HEK293 (cell line): Measurements from ENCODE around the gene PNLDC1.
"Not testable (repeated sequence)": the region's sequence is repeated elsewhere in the genome, so short reads cannot be mapped to it uniquely, and the experiment has no call there.

ENCODE experiments used
- CTCF ChIA-PET: fragments of 350-600 bp; formaldehyde crosslinking; extraction: SDS; loops from one replicate; lab custom pipeline; 2021; ENCODE audit warnings: antibody characterized with exemption; lab: Yijun Ruan, JAX
- POLR2A ChIA-PET: fragments of 300-600 bp; formaldehyde crosslinking; extraction: SDS; loops from one replicate; lab custom pipeline; 2020; ENCODE audit warnings: antibody characterized with exemption, inconsistent platforms; lab: Yijun Ruan, JAX
- H3K27ac ChIP-seq: fragments of 200-500 bp; sonication (Bioruptor generic); 2 replicates; pipeline ENCODE4 v1.5.1; 2014; ENCODE audit warnings: low read depth, low read length, control low read depth, inconsistent platforms; ENCODE audit errors: extremely low read depth
- H3K36me3 ChIP-seq, 2 experiments: fragments of 200-500 bp in 1 of 2; sonication (Bioruptor generic) in 1 of 2; 1 replicate in 1 of 2; 2 replicates in 1 of 2; pipeline ENCODE4 v1.5.1; 2014 to 2017; ENCODE audit warnings: inconsistent platforms in 2 of 2, low read length in 2 of 2; ENCODE audit not compliant: control insufficient read depth in 2 of 2, insufficient read depth in 1 of 2
- H3K4me1 ChIP-seq: fragments of 200-500 bp; sonication (Bioruptor generic); 2 replicates; pipeline ENCODE4 v1.5.1; 2014; ENCODE audit warnings: mild to moderate bottlenecking, low read length, inconsistent platforms; ENCODE audit not compliant: control insufficient read depth, insufficient read depth
- H3K4me3 ChIP-seq: 2 replicates; pipeline ENCODE4 v1.5.1; 2011; ENCODE audit warnings: low read depth, mild to moderate bottlenecking, control low read depth, low read length, moderate library complexity
- H3K9me3 ChIP-seq: fragments of 200-500 bp; sonication (Bioruptor generic); 2 replicates; pipeline ENCODE4 v1.5.1; 2014; ENCODE audit warnings: low read depth, low read length, inconsistent platforms; ENCODE audit not compliant: control insufficient read depth, insufficient read depth
- EGR2 ChIP-seq: fragments of 450-650 bp; formaldehyde crosslinking; IDR thresholded peaks from 2 replicates; pipeline ENCODE4 v1.5.1; 2016; ENCODE audit warnings: low read depth, missing biosample characterization, missing genetic modification characterization
- KLF9 ChIP-seq: fragments of 450-650 bp; formaldehyde crosslinking; IDR thresholded peaks from 2 replicates; pipeline ENCODE4 v1.5.1; 2016; ENCODE audit warnings: missing biosample characterization, missing genetic modification characterization, low read depth
- SCRT1 ChIP-seq: fragments of 450-650 bp; formaldehyde crosslinking; IDR thresholded peaks from 2 replicates; pipeline ENCODE4 v1.5.1; 2016; ENCODE audit warnings: missing biosample characterization, missing genetic modification characterization, borderline replicate concordance
- SETDB1 ChIP-seq: IDR thresholded peaks from one replicate; pipeline ENCODE4 v1.6.1; 2017; ENCODE audit warnings: mild to moderate bottlenecking, low read length, moderate library complexity, mixed read lengths; ENCODE audit not compliant: insufficient read length
- ZBTB20 ChIP-seq: fragments of 450-650 bp; formaldehyde crosslinking; IDR thresholded peaks from 2 replicates; pipeline ENCODE4 v1.5.1; 2016; ENCODE audit warnings: missing biosample characterization, missing genetic modification characterization
- ZNF121 ChIP-seq: fragments of 450-650 bp; formaldehyde crosslinking; IDR thresholded peaks from 2 replicates; pipeline ENCODE4 v1.5.1; 2016; ENCODE audit warnings: missing biosample characterization, missing genetic modification characterization
- ZNF157 ChIP-seq: fragments of 450-650 bp; formaldehyde crosslinking; IDR thresholded peaks from 2 replicates; pipeline ENCODE4 v1.5.1; 2016; ENCODE audit warnings: missing biosample characterization, missing genetic modification characterization
- ZNF174 ChIP-seq: fragments of 450-650 bp; formaldehyde crosslinking; IDR thresholded peaks from 2 replicates; pipeline ENCODE4 v1.5.0; 2017; ENCODE audit warnings: missing biosample characterization, mild to moderate bottlenecking, missing genetic modification characterization
- ZNF2 ChIP-seq: fragments of 450-650 bp; formaldehyde crosslinking; IDR thresholded peaks from 2 replicates; pipeline ENCODE4 v1.5.1; 2016; ENCODE audit warnings: missing biosample characterization, missing genetic modification characterization
- ZNF211 ChIP-seq: fragments of 450-650 bp; formaldehyde crosslinking; IDR thresholded peaks from 2 replicates; pipeline ENCODE4 v1.5.1; 2016; ENCODE audit warnings: low read depth, missing biosample characterization, missing genetic modification characterization
- ZNF433 ChIP-seq: fragments of 450-650 bp; formaldehyde crosslinking; IDR thresholded peaks from 2 replicates; pipeline ENCODE4 v1.5.1; 2016; ENCODE audit warnings: missing biosample characterization, missing genetic modification characterization, low read depth
- ZNF610 ChIP-seq: fragments of 450-650 bp; formaldehyde crosslinking; IDR thresholded peaks from 2 replicates; pipeline ENCODE4 v1.5.1; 2016; ENCODE audit warnings: missing biosample characterization, missing genetic modification characterization, borderline replicate concordance
- ZNF629 ChIP-seq: fragments of 450-650 bp; formaldehyde crosslinking; IDR thresholded peaks from 2 replicates; pipeline ENCODE4 v1.5.1; 2017; ENCODE audit warnings: missing biosample characterization, missing genetic modification characterization
- ZNF654 ChIP-seq: fragments of 450-650 bp; formaldehyde crosslinking; IDR thresholded peaks from 2 replicates; pipeline ENCODE4 v1.5.1; 2016; ENCODE audit warnings: low read depth, missing biosample characterization, missing genetic modification characterization
- ZNF660 ChIP-seq: fragments of 450-650 bp; IDR thresholded peaks from 2 replicates; pipeline ENCODE4 v1.5.1; 2018; ENCODE audit warnings: missing biosample characterization, mild to moderate bottlenecking, missing genetic modification characterization
- ZNF792 ChIP-seq: fragments of 450-650 bp; formaldehyde crosslinking; IDR thresholded peaks from 2 replicates; pipeline ENCODE4 v1.5.1; 2016; ENCODE audit warnings: missing biosample characterization, missing genetic modification characterization
- ZNF843 ChIP-seq: fragments of 450-650 bp; formaldehyde crosslinking; IDR thresholded peaks from 2 replicates; pipeline ENCODE4 v1.5.1; 2016; ENCODE audit warnings: missing biosample characterization, missing genetic modification characterization
- TF ChIP-seq, protein P1 (sequence below): fragments of 450-650 bp; formaldehyde crosslinking; IDR thresholded peaks from 2 replicates; pipeline ENCODE4 v1.5.1; 2016; ENCODE audit warnings: missing biosample characterization, missing genetic modification characterization
- TF ChIP-seq, protein P2 (sequence below): fragments of 450-650 bp; formaldehyde crosslinking; IDR thresholded peaks from 2 replicates; pipeline ENCODE4 v1.5.1; 2016; ENCODE audit warnings: missing biosample characterization, missing genetic modification characterization, low read depth
- TF ChIP-seq, protein P3 (sequence below): fragments of 450-650 bp; formaldehyde crosslinking; IDR thresholded peaks from 2 replicates; pipeline ENCODE4 v1.5.1; 2016; ENCODE audit warnings: missing biosample characterization, missing genetic modification characterization

Gene PNLDC1

DNA sequence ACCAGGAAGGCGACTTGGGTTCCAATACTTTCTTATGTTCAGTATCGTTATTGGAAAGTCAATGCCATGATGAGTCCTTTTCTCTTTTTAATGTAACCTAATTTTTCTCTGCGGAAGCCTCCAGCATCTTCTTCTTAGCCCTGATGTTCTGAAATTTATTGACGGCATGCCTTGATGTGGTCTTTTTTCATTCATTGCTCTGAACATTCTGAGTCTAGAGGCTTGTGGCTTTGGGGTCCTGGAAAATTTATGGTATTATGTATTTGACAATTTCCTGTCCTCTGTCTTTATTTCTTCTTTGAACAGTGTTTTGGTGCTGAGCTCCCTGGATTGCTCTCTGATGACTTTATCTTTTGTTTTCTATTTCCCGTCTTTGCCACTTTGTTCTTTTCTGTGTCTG lies 62.0 kb downstream of the PNLDC1 start (continued):
- no peak for TF ChIP-seq SETDB1
- TF ChIP-seq ZNF157 (tag by site-specific recombination), result no peak
- TF ChIP-seq, protein P1, sequence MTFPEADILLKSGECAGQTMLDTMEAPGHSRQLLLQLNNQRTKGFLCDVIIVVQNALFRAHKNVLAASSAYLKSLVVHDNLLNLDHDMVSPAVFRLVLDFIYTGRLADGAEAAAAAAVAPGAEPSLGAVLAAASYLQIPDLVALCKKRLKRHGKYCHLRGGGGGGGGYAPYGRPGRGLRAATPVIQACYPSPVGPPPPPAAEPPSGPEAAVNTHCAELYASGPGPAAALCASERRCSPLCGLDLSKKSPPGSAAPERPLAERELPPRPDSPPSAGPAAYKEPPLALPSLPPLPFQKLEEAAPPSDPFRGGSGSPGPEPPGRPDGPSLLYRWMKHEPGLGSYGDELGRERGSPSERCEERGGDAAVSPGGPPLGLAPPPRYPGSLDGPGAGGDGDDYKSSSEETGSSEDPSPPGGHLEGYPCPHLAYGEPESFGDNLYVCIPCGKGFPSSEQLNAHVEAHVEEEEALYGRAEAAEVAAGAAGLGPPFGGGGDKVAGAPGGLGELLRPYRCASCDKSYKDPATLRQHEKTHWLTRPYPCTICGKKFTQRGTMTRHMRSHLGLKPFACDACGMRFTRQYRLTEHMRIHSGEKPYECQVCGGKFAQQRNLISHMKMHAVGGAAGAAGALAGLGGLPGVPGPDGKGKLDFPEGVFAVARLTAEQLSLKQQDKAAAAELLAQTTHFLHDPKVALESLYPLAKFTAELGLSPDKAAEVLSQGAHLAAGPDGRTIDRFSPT (tag by site-specific recombination), result no peak
- TF ChIP-seq, protein P2, sequence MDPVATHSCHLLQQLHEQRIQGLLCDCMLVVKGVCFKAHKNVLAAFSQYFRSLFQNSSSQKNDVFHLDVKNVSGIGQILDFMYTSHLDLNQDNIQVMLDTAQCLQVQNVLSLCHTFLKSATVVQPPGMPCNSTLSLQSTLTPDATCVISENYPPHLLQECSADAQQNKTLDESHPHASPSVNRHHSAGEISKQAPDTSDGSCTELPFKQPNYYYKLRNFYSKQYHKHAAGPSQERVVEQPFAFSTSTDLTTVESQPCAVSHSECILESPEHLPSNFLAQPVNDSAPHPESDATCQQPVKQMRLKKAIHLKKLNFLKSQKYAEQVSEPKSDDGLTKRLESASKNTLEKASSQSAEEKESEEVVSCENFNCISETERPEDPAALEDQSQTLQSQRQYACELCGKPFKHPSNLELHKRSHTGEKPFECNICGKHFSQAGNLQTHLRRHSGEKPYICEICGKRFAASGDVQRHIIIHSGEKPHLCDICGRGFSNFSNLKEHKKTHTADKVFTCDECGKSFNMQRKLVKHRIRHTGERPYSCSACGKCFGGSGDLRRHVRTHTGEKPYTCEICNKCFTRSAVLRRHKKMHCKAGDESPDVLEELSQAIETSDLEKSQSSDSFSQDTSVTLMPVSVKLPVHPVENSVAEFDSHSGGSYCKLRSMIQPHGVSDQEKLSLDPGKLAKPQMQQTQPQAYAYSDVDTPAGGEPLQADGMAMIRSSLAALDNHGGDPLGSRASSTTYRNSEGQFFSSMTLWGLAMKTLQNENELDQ (tag by site-specific recombination), result no peak
- TF ChIP-seq ZNF2 (tag by site-specific recombination), result no peak
- no peak for TF ChIP-seq ZNF433 (tag by site-specific recombination)
- no peak for TF ChIP-seq ZNF174 (tag by site-specific recombination)
- no peak for TF ChIP-seq ZBTB20 (tag by site-specific recombination)
- TF ChIP-seq KLF9 (tag by site-specific recombination), result no peak
- TF ChIP-seq EGR2, result no peak
- no peak for TF ChIP-seq ZNF792 (tag by site-specific recombination)
- TF ChIP-seq ZNF843, result no peak
- TF ChIP-seq, all 188 proteins: peak for 0

DNA sequence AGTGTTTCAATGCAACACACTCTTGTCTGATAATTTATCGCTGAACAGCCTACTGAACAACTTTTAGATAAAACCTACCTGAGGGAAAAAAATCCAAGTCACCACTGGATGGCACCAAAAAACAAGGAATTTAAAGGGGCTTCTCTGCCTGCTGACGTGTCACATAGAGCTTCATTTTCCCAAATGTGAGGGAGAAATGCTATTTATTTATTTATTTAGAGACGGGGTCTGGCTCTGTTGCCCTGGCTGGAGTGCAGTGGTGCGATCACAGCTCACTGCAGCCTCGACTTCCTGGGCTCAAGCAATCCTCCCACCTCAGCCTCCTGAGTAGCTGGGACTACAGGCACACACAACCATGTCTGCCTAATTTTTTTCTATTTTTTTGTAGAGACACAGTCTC lies 63.3 kb downstream of the PNLDC1 start:
- not testable (repeated sequence) for H3K4me1 ChIP-seq, H3K36me3 ChIP-seq, H3K27ac ChIP-seq, H3K4me3 ChIP-seq, H3K9me3 ChIP-seq
- ChIA-PET CTCF (interaction anchor here (0.6 to 2.6 kb wide), 49 partner anchors 8 to 671 kb away, joined by 3 to 52 read pairs (median 4); partner anchors contain the start of gene MAS1), POLR2A (interaction anchor here (1.0 kb wide), 1 partner anchor 74 kb away, joined by 3 read pairs; the partner anchor contains the start of gene TCP1)
- TF ChIP-seq ZNF660 (tag by site-specific recombination) (peak; percentile 21; the same call in 1 of the 2 replicates), ZNF121 (tag by site-specific recombination) (peak; percentile 82), ZNF654 (tag by site-specific recombination) (peak; percentile 84)
- TF ChIP-seq, protein P3, sequence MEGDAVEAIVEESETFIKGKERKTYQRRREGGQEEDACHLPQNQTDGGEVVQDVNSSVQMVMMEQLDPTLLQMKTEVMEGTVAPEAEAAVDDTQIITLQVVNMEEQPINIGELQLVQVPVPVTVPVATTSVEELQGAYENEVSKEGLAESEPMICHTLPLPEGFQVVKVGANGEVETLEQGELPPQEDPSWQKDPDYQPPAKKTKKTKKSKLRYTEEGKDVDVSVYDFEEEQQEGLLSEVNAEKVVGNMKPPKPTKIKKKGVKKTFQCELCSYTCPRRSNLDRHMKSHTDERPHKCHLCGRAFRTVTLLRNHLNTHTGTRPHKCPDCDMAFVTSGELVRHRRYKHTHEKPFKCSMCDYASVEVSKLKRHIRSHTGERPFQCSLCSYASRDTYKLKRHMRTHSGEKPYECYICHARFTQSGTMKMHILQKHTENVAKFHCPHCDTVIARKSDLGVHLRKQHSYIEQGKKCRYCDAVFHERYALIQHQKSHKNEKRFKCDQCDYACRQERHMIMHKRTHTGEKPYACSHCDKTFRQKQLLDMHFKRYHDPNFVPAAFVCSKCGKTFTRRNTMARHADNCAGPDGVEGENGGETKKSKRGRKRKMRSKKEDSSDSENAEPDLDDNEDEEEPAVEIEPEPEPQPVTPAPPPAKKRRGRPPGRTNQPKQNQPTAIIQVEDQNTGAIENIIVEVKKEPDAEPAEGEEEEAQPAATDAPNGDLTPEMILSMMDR (tag by site-specific recombination), result 0 out of 2 replicates have a peak, but pooled peaks have one; percentile 26

DNA sequence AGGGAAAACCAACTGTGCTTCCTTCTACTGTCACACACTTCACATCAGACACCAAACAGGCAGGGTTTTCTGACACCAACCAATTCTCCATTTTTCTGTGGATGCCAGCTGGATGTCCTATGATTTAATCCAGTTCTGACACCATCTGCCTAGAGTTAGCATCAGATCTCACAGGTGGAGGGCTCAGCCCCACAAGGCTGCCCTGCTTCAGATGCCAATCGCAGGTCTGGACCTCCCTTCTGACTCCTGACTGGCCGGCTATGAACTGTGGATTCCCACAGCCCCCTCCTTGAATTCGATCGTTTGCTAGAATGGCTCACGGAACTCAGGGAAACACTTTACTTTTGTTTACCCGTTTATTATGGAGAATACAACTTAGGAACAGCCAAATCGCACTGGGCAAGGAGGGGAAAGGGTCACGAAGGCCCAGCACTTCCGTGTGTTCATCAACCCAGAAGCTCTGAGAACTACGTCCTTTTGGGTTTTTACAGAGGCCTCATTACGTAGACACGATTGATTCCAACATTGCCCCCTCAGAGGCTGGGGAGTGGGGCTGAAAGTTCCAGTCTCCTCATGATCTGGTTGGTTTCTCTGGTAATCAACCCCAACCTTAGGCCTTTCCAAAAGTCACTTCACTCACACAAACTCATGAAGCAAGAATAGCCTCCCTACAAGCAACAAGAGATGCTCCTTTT lies 65.3 kb downstream of the PNLDC1 start:
- CTCF ChIA-PET, result interaction anchor here (0.6 to 2.6 kb wide), 6 partner anchors 13 to 691 kb away, joined by 3 to 27 read pairs (median 4); no protein-coding TSS in a partner anchor
- POLR2A ChIA-PET, result no interaction called here
- Histone ChIP-seq H3K9me3 (no peaks in the 10 kb centered on the region), H3K4me3 (no peak overlapping the region), H3K27ac (no peak overlapping the region), H3K36me3 (no peaks in the 10 kb centered on the region), H3K4me1 (no peaks in the 10 kb centered on the region)
- no peak for TF ChIP-seq SCRT1 (tag by site-specific recombination)
- TF ChIP-seq ZNF211, result no peak
- no peak for TF ChIP-seq ZNF629 (tag by site-specific recombination)
- no peak for TF ChIP-seq ZNF610 (tag by site-specific recombination)
